SK-N-MC (cell line): ENCODE data around the gene THAP9.

Experiments
- EZH2 ChIP-seq: fragments of 200-600 bp; sonication (generic); IDR thresholded peaks from one replicate; pipeline ENCODE4 v1.6.1; 2017; ENCODE audit warnings: antibody characterized with exemption
- POLR2AphosphoS5 ChIP-seq: IDR thresholded peaks from 2 replicates; pipeline ENCODE4 v1.6.1; 2012; ENCODE audit warnings: mild to moderate bottlenecking, low read depth, low read length, borderline replicate concordance

DNA sequence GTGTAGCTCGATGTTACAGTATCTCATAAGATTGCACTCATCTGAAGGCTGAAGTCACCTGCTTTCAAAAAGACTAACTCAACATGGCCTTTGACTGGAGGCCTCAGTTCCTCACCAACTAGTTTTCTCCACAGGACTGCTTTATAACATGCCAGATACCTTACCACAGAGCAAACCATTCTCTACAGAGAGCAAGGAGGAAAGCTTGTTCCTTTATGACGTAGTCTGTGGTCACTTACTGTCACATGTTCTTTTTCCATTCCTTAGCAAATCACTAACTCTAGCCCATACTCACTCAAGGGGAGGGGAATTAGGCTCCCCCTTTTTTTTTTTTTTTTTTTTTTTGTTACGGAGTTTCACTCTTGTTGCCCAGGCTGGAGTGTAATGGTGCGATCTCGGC lies 3.2 kb downstream of the THAP9 start:
- TF ChIP-seq EZH2 = no peak
- TF ChIP-seq POLR2AphosphoS5 = no peak
